Mucosa of rectum (tissue), 2 donors: ENCODE measurements around the gene FBRSL1.
"Not testable (repeated sequence)": the region's sequence is repeated elsewhere in the genome, so short reads cannot be mapped to it uniquely, and the experiment has no call there.

Experiments used
- H3K27ac ChIP-seq, 2 donors: one replicate each; pipeline ENCODE4 v1.7.0; 2013; ENCODE audit warnings: inconsistent platforms in 2 of 2, low read depth in 2 of 2, low read length in 2 of 2
- H3K27me3 ChIP-seq, 2 donors: one replicate each; pipeline ENCODE4 v1.7.0; 2013; ENCODE audit warnings: low read length in 2 of 2; ENCODE audit not compliant: control insufficient read depth in 2 of 2, insufficient read depth in 2 of 2
- H3K36me3 ChIP-seq, 2 donors: one replicate each; pipeline ENCODE4 v1.7.0; 2013; ENCODE audit warnings: low read length in 2 of 2; ENCODE audit not compliant: control insufficient read depth in 2 of 2, insufficient read depth in 2 of 2
- H3K4me1 ChIP-seq, 2 donors: one replicate each; pipeline ENCODE4 v1.7.0; 2013; ENCODE audit warnings: low read length in 2 of 2, mild to moderate bottlenecking in 1 of 2; ENCODE audit not compliant: control insufficient read depth in 2 of 2, insufficient read depth in 2 of 2
- H3K4me3 ChIP-seq, 2 donors: one replicate each; pipeline ENCODE4 v1.7.0; 2013; ENCODE audit warnings: low read length in 2 of 2
- H3K9ac ChIP-seq, 2 donors: one replicate each; pipeline ENCODE4 v1.7.0; 2013; ENCODE audit warnings: low read length in 2 of 2, low read depth in 1 of 2, mild to moderate bottlenecking in 1 of 2
- H3K9me3 ChIP-seq, 2 donors: one replicate each; pipeline ENCODE4 v1.7.0; 2013; ENCODE audit warnings: low read length in 2 of 2; ENCODE audit not compliant: control insufficient read depth in 2 of 2
- donor health status: healthy.
- donor health status: Normal muscosa, but diverticular disease.

FBRSL1 gene

GRCh38 chr12:132471011-132471857 is 18.7 kb upstream of the FBRSL1 start:
- no peaks in the 10 kb centered on the region for H3K27me3 ChIP-seq
- no peaks in the 10 kb centered on the region for H3K36me3 ChIP-seq
- no peak overlapping the region for H3K4me3 ChIP-seq
- no peak overlapping the region for H3K9ac ChIP-seq
- H3K9me3 ChIP-seq = no peaks in the 10 kb centered on the region
- peak overlapping the region in 1 of 2 donors; percentile 33 for H3K27ac ChIP-seq
- H3K4me1 ChIP-seq = peaks cover 0 to 6% of the 10 kb centered on the region in 2 donors

- Histone ChIP-seq H3K9ac (no peak overlapping the region), H3K27ac (peak overlapping the region in 1 of 2 donors; percentile 33), H3K36me3 (no peaks in the 10 kb centered on the region), H3K4me3 (no peak overlapping the region), H3K27me3 (no peaks in the 10 kb centered on the region), H3K9me3 (no peaks in the 10 kb centered on the region), H3K4me1 (peaks cover 0 to 6% of the 10 kb centered on the region in 2 donors)
These were observed 18.1 kb upstream of the FBRSL1 start for GRCh38 chr12:132471858-132472255.

- Histone ChIP-seq H3K4me3 (peak overlapping the region in 1 of 2 donors; percentile 43), H3K36me3 (no peaks in the 10 kb centered on the region), H3K9ac (peak overlapping the region in 1 of 2 donors; percentile 3), H3K27ac (peak overlapping the region in 1 of 2 donors; percentile 34), H3K9me3 (no peaks in the 10 kb centered on the region), H3K4me1 (peaks cover 0 to 6% of the 10 kb centered on the region in 2 donors), H3K27me3 (no peaks in the 10 kb centered on the region)
These were observed 17.6 kb upstream of the FBRSL1 start for GRCh38 chr12:132472386-132472785.

- Histone ChIP-seq H3K9me3 (no peaks in the 10 kb centered on the region), H3K27ac (peak overlapping the region in 1 of 2 donors; percentile 74), H3K27me3 (peaks cover 0 to 2% of the 10 kb centered on the region in 2 donors), H3K9ac (peak overlapping the region in 1 of 2 donors; percentile 63), H3K4me3 (peak overlapping the region in 1 of 2 donors; percentile 78), H3K4me1 (peaks cover 0 to 6% of the 10 kb centered on the region in 2 donors), H3K36me3 (no peaks in the 10 kb centered on the region)
These were observed 15.7 kb upstream of the FBRSL1 start for GRCh38 chr12:132474237-132474741.

- not testable (repeated sequence) for H3K9ac ChIP-seq, H3K4me3 ChIP-seq, H3K36me3 ChIP-seq, H3K27me3 ChIP-seq, H3K9me3 ChIP-seq, H3K27ac ChIP-seq, H3K4me1 ChIP-seq
These were observed 15.1 kb upstream of the FBRSL1 start for GRCh38 chr12:132474799-132475303.

GRCh38 chr12:132475304-132476037 is 14.5 kb upstream of the FBRSL1 start:
- H3K27ac ChIP-seq = peak overlapping the region in 1 of 2 donors; percentile 68
- peak overlapping the region in 1 of 2 donors; percentile 30 for H3K4me3 ChIP-seq
- peaks cover 0 to 2% of the 10 kb centered on the region in 2 donors for H3K27me3 ChIP-seq
- peaks cover 0 to 6% of the 10 kb centered on the region in 2 donors for H3K4me1 ChIP-seq
- H3K36me3 ChIP-seq = no peaks in the 10 kb centered on the region
- H3K9ac ChIP-seq = peak overlapping the region in 1 of 2 donors; percentile 48
- no peaks in the 10 kb centered on the region for H3K9me3 ChIP-seq

GRCh38 chr12:132476038-132476414 is 13.9 kb upstream of the FBRSL1 start:
- no peak overlapping the region for H3K27ac ChIP-seq
- H3K4me3 ChIP-seq = no peak overlapping the region
- no peak overlapping the region for H3K9ac ChIP-seq
- H3K27me3 ChIP-seq = peaks cover 0 to 2% of the 10 kb centered on the region in 2 donors
- no peaks in the 10 kb centered on the region for H3K9me3 ChIP-seq
- H3K36me3 ChIP-seq = no peaks in the 10 kb centered on the region
- peaks cover 0 to 6% of the 10 kb centered on the region in 2 donors for H3K4me1 ChIP-seq

- Histone ChIP-seq H3K36me3 (no peaks in the 10 kb centered on the region), H3K4me1 (peaks cover 0 to 6% of the 10 kb centered on the region in 2 donors), H3K9ac (no peak overlapping the region), H3K27me3 (peaks cover 0 to 2% of the 10 kb centered on the region in 2 donors), H3K27ac (no peak overlapping the region), H3K9me3 (no peaks in the 10 kb centered on the region), H3K4me3 (no peak overlapping the region)
These were observed 13.5 kb upstream of the FBRSL1 start for GRCh38 chr12:132476421-132476820.

- Histone ChIP-seq H3K27me3 (peaks cover 0 to 2% of the 10 kb centered on the region in 2 donors), H3K4me1 (peaks cover 0 to 6% of the 10 kb centered on the region in 2 donors), H3K9me3 (no peaks in the 10 kb centered on the region), H3K4me3 (no peak overlapping the region), H3K9ac (no peak overlapping the region), H3K36me3 (no peaks in the 10 kb centered on the region), H3K27ac (no peak overlapping the region)
These were observed 12.8 kb upstream of the FBRSL1 start for GRCh38 chr12:132477017-132477702.
